Inflammatory macrophage treated with lipopolysaccharide for 1 hour (primary cell): ENCODE measurements around the gene TSPAN16.
"Not testable (repeated sequence)": the region's sequence is repeated elsewhere in the genome, so short reads cannot be mapped to it uniquely, and the experiment has no call there.

Experiments used
- DNase-seq, 2 donors: peaks; one replicate each; pipeline ENCODE4 v3.0.0-alpha.2; 2020 to 2022

TSPAN16 gene

GRCh38 chr19:11321191-11322126 lies 25.5 kb downstream of the TSPAN16 start:
- no peak for DNase-seq

DNA sequence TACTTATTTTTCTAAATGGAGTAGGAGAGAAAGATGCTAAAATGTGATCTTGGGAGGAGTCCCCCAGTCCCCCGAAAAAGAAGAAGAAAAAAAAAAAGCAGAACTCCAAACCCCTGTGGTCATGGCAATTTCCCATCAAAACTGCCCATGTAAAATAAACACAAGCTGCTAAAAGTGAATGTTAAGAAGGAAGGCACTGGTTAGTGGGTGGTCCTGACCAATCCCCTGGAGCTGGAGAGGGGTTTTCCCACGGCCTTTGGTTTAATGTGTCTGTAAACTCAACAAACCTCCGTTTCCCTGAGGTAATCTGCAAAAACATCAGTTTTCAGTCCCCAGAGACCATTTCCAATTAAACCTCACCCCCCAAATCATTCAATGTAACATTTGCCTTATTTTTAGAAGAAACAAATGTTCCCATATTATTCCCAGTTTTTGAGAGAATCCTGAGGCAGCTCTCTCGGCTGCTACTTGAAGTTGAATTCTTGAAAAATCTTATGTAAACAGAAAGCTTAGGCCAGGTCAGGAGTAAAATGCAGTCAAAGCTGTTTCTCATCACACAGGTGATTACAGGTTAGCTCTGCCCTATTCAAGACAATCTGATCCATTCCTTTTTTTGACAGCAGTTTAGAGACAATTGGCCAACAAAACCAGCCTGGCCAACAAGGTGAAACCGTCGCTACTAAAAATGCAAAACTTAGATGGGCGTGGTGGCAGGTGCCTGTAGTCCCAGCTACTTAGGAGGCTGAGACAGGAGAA lies 26.5 kb downstream of the TSPAN16 start:
- DNase-seq, result peak; percentile 54 to 61

- DNase-seq, result no peak
Measured at GRCh38 chr19:11323601-11324078, 27.7 kb downstream of the TSPAN16 start.

DNA sequence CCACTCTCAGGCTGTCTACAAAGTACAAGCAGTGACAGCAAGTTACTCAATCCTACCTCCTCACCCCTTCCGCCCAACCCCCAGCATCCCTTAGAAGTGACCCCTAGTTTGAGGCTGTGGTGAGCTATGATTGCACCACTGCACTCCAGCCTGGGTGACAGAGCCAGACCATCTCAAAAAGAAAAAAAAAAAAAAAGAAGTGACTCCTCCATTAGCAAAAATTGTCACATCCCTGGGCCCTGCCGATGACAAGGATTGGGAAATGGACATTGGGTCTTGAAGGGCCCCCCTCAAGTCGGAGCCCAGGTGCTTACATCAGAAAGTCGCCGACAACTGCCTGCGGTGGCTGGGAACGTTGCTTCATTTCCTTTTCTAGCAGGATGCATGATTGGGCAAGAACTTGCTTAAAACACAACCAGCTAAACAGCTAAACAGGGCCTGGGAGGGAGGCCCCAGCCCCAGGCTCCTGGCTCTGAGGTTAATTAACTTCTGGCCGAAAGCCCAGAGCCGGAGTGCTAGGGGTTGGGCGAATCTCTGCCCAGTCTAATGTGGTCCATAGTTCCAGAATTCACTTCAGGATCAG lies 28.2 kb downstream of the TSPAN16 start:
- peak; percentile 68 to 70 for DNase-seq

- no peak for DNase-seq
Measured at GRCh38 chr19:11324748-11325389, 28.9 kb downstream of the TSPAN16 start.

GRCh38 chr19:11325544-11325943 lies 29.6 kb downstream of the TSPAN16 start:
- no peak for DNase-seq

DNA sequence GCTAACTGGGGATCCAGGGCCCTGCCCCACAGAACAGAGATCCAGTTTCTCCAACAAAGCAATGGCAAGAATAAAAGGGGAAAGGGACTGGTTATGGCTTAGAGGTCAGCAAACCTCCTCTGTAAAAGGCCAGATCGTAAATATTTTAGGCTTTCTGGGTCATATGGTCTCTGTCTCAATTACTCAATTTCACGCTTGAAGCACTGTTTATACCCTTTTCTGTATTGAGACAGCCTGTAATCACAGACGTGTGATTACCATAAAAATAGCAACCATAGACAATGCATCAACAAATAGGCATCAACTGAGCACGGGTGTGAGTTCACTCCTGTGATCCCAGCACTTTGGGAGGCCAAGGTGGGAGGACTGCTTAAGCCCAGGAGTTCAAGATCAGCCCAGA lies 34.2 kb downstream of the TSPAN16 start:
- no peak for DNase-seq

- no peak for DNase-seq
Measured at GRCh38 chr19:11331502-11331901, 35.5 kb downstream of the TSPAN16 start.

GRCh38 chr19:11332822-11333221 lies 36.9 kb downstream of the TSPAN16 start:
- no peak for DNase-seq

GRCh38 chr19:11333838-11334237 lies 37.9 kb downstream of the TSPAN16 start:
- not testable (repeated sequence) for DNase-seq

- DNase-seq, result no peak
Measured at GRCh38 chr19:11335449-11336146, 39.6 kb downstream of the TSPAN16 start.

DNA sequence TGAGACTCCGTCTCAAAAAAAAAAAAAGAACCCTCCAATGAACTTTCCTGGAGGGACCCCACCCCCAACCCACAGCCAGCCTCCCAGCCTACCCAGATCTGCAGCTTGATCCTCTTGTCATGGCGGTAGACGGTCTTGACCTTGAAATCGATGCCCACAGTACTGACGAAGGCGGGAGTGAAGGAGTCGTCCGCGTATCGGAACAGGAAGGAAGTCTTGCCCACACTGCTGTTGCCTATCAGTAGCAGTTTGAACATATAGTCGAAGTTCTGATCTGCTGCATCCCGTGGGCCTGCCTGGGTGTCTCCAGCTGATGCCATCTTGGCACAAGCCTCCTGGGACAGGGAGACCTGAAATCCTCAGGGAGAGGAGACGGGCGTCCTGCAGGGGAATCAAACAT lies 41.1 kb downstream of the TSPAN16 start:
- peak in 1 of 2 donors; percentile 28 for DNase-seq

DNA sequence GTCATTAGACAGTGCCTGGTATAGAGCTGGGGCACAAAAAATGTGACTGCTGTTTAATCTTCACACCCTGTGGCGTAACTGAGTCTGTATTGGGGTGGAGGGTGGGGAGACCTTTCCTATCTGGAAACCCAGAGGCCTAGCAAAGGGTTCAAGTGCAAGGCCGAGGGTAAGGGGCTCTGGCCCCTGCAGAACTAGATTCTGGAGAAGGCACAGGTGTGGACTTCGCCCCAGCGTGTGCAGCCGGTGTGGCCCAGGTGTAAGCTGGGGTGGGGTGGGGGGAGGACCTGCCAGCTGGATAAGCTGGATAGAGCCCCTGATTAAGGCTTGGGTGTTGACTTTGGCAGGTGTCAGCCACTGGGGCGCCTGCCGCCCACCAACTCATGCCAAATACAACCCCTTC lies 42.2 kb downstream of the TSPAN16 start:
- no peak for DNase-seq

DNA sequence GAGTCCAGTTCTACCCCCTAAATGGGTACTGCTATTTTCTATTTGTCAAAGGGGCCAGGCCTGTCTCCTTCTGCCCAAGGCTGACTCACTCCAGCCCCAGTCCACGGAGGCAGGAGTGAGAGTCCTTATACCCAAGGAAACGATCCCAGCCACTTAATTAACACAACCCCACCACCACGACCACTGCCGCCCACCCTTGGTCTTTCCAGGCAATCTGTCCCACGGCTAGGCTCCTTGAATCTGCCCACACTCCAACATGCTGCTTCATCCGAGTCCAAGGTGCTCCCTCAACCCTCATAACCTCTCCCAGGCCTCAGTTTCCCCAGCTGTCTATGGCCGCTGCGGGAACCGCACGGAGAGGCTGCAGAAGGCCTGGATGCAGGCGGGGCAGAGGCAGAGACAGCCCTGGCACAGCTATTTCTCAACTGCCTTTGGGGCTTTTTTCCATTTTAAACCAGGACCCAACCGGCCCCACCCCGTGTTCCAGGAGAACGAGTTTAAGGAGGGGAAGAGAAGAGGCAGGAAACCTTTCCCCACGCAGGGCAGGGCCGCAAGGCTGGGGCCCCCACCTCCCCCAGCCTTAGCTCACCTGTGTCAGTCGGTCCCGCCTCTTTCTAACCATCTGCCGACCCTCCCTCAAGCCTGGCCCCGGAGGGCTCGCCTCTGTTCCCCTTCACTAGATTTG lies 42.8 kb downstream of the TSPAN16 start:
- DNase-seq, result no peak

GRCh38 chr19:11339254-11340098 lies 43.5 kb downstream of the TSPAN16 start, which contains the start of gene RAB3D:
Gene RAB3D (minus strand): TSS chr19:11339657. CDS start chr19:11337399, 2,258 bp downstream.
- DNase-seq, result peak; percentile 81 to 94

DNA sequence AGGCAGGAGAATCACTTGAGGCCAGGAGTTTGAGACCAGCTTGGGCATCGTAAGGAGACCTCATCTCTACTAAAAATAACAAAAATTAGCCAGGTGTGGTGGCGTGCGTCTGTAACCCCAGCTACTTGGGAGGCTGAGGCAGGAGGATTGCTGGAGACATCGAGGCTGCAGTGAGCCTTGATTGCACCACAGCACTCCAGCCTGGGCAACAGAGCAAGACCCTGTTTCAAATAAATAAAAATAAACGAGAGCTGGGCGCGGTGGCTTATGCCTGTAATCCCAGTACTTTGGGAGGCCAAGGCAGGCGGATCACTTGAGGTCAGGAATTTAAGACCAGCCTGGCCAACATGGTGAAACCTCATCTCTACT lies 44.1 kb downstream of the TSPAN16 start:
- DNase-seq, result not testable (repeated sequence)

DNA sequence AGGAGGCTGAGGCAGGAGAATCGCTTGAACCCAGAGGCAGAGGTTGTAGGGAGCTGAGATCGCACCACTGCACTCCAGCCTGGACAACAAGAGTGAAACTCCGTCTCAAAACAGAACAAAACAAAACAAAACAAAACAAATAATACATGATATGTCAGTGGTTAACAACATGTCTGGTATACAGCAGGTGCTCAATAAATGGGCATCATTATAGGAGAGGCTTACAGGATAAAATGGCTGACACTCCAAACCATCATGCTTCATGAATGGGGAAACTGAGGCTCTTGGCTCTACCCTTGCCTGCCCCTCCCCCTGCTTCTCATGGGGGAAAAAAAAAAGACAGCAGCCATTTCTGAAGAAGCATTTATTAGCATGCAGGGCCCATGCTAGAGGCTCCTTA lies 46.5 kb downstream of the TSPAN16 start:
- no peak for DNase-seq

DNA sequence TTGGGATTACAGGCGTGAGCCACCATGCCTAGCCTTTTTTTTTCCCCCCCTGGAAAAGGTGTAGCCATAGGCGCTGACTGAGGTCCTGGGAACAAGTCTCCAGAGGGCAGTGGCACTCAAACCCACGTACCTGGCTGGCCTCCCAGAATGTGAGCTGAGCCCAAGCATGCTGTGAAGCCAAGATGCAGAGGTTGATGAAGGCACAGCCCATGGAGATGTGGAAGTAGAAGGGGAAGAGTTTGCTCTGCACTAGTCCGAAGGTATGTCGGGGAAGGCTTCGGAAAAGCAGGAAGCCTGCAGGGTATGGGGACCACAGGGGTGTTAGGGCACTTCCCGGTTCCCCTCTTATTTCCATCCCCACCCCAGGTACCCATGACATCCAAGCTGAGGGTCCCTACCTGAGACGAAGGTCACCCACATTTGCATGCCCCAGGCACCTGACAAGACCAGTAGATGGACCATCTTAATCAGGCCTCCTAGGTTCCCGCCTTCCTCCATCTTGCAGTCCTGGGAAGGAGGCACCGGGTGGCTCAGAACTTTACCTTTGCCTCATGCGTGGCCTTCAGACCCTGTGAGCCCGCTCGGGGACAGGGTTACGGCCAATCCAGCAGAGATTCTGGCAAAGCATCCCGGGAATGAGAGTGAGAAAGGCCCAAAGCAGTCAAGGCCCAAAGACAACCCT lies 49.3 kb downstream of the TSPAN16 start:
- DNase-seq, result no peak

GRCh38 chr19:11346104-11346940 lies 50.4 kb downstream of the TSPAN16 start, which contains the start of the genes CCDC159 and TMEM205:
Gene CCDC159 (plus strand): TSS chr19:11346519. CDS start chr19:11346607, 88 bp downstream.
Gene TMEM205 (minus strand): TSS chr19:11346268. CDS start chr19:11345619, 649 bp downstream.
- DNase-seq, result peak; percentile 99
